HCT116 (cell line): ENCODE data around the gene HOXB9. TPM values are rescaled to one million over a fixed set of nuclear protein-coding genes. Genes with fewer than 3 reads are reported as not detected.

Experiments
- ATAC-seq: fragments of 200-7000 bp; cut with Tn5 transposase; 2 replicates; pipeline ENCODE4 v1.9.1; 2020; ENCODE audit warnings: mild to moderate bottlenecking, moderate library complexity
- BruUV-seq: library from RNA; stranded (reverse); fragments of 400-500 nt; replicated peaks from 2 replicates; lab custom pipeline; 2021; lab: Mats Ljungman, UMichigan
- CTCF ChIA-PET: fragments of 300-600 bp; sonication (Branson Sonifier 250); formaldehyde crosslinking; loops from one replicate; lab custom pipeline; 2021; ENCODE audit warnings: antibody characterized with exemption; lab: Charles Lee
- POLR2A ChIA-PET: fragments of 300-600, 350-600 bp; sonication (Branson Sonifier 250); formaldehyde crosslinking; loops from one replicate; lab custom pipeline; 2021; ENCODE audit warnings: antibody characterized with exemption; lab: Charles Lee
- RAD21 ChIA-PET, 2 experiments: fragments of 300-600 bp; sonication (Branson Sonifier 250); formaldehyde crosslinking; loops; one replicate each; lab custom pipeline; 2023; ENCODE audit warnings: low total read pairs in 2 of 2; ENCODE audit not compliant: uncharacterized antibody in 2 of 2, unreplicated experiment in 2 of 2, low non-redundant PET in 1 of 2; lab: Charles Lee
- DNase-seq: peaks from one replicate; pipeline ENCODE4 v3.0.0-alpha.2; 2010; ENCODE audit warnings: low read depth, low spot score
- H2AFZ ChIP-seq: fragments of 200-600 bp; shearing (Covaris generic), sonication (generic); 2 replicates; pipeline ENCODE4 v1.6.1; 2017; ENCODE audit warnings: low read depth, mixed run types, mixed read lengths, antibody characterized with exemption, low read length; ENCODE audit not compliant: poor library complexity, severe bottlenecking
- H3K27ac ChIP-seq: 2 replicates; pipeline ENCODE4 v1.5.1; 2012; ENCODE audit warnings: low read depth, low read length
- H3K27me3 ChIP-seq: fragments of 200-600 bp; sonication (generic); 2 replicates; pipeline ENCODE4 v1.6.1; 2016; ENCODE audit warnings: mixed run types, low read length, mixed read lengths; ENCODE audit not compliant: insufficient read depth
- H3K36me3 ChIP-seq, 2 experiments: fragments of 200-500 bp in 1 of 2; fragments of 200-600 bp in 1 of 2; sonication (Bioruptor generic) in 1 of 2; sonication (generic) in 1 of 2; 2 replicates each; pipeline versions ENCODE4 v1.5.1 to v1.6.1; 2014 to 2016; ENCODE audit warnings: low read length in 2 of 2, inconsistent platforms in 1 of 2, mixed read lengths in 1 of 2, mixed run types in 1 of 2; ENCODE audit not compliant: insufficient read depth in 2 of 2, control insufficient read depth in 1 of 2
- H3K4me1 ChIP-seq, 2 experiments: fragments of 200-600 bp in 1 of 2; sonication (generic) in 1 of 2; 2 replicates each; pipeline versions ENCODE4 v1.5.1 to v1.6.1; 2012 to 2017; ENCODE audit warnings: low read length in 2 of 2, inconsistent platforms in 1 of 2, mild to moderate bottlenecking in 1 of 2, mixed read lengths in 1 of 2, mixed run types in 1 of 2, moderate library complexity in 1 of 2; ENCODE audit not compliant: insufficient read depth in 2 of 2, control insufficient read depth in 1 of 2
- H3K4me2 ChIP-seq: fragments of 200-600 bp; sonication (generic); 2 replicates; pipeline ENCODE4 v1.6.1; 2017; ENCODE audit warnings: mixed run types, low read length, mixed read lengths
- H3K4me3 ChIP-seq, 2 experiments: fragments of 200-600 bp in 1 of 2; sonication (generic) in 1 of 2; replicated peaks in 1 of 2; 2 replicates each; pipeline ENCODE4 v1.5.1; 2011 to 2016; ENCODE audit warnings: low read length in 2 of 2, control low read depth in 1 of 2, low read depth in 1 of 2, mild to moderate bottlenecking in 1 of 2, mixed read lengths in 1 of 2, mixed run types in 1 of 2
- H3K79me2 ChIP-seq: fragments of 200-600 bp; sonication (generic); 2 replicates; pipeline ENCODE4 v1.6.1; 2017; ENCODE audit warnings: mild to moderate bottlenecking, mixed run types, low read length, moderate library complexity, mixed read lengths; ENCODE audit not compliant: insufficient read depth
- H3K9ac ChIP-seq: fragments of 200-600 bp; sonication (generic); 2 replicates; pipeline ENCODE4 v1.6.1; 2016; ENCODE audit warnings: low read length, mixed read lengths
- H3K9me2 ChIP-seq: fragments of 200-600 bp; sonication (generic), shearing (Covaris generic); 2 replicates; pipeline ENCODE4 v1.6.1; 2017; ENCODE audit warnings: mixed run types, mild to moderate bottlenecking, moderate library complexity; ENCODE audit not compliant: insufficient read depth
- H3K9me3 ChIP-seq, 2 experiments: fragments of 200-500 bp in 1 of 2; fragments of 200-600 bp in 1 of 2; sonication (Bioruptor generic) in 1 of 2; sonication (generic) in 1 of 2; 2 replicates each; pipeline ENCODE4 v1.6.1; 2014 to 2017; ENCODE audit warnings: low read length in 2 of 2, mixed read lengths in 2 of 2, inconsistent platforms in 1 of 2, low read depth in 1 of 2, mild to moderate bottlenecking in 1 of 2, mixed run types in 1 of 2, moderate library complexity in 1 of 2; ENCODE audit not compliant: control insufficient read depth in 1 of 2, insufficient read depth in 1 of 2
- H4K20me1 ChIP-seq: fragments of 200-600 bp; sonication (generic), shearing (Covaris generic); 2 replicates; pipeline ENCODE4 v1.6.1; 2017; ENCODE audit warnings: mixed run types, mild to moderate bottlenecking, moderate library complexity; ENCODE audit not compliant: insufficient read depth
- ATF3 ChIP-seq: IDR thresholded peaks from 2 replicates; pipeline ENCODE4 v1.6.1; 2012
- CBX3 ChIP-seq: IDR thresholded peaks from 2 replicates; pipeline ENCODE4 v1.6.1; 2012; ENCODE audit warnings: low read depth
- CTCF ChIP-seq, 3 experiments: fragments of 200-600 bp in 1 of 3; sonication (generic) in 1 of 3; IDR thresholded peaks in 2 of 3; conservative IDR thresholded peaks in 1 of 3; 2 replicates each; pipeline ENCODE4 v1.5.1; 2012 to 2017; ENCODE audit warnings: low read depth in 2 of 3, low read length in 2 of 3, antibody characterized with exemption in 1 of 3, borderline replicate concordance in 1 of 3, control low read depth in 1 of 3, mild to moderate bottlenecking in 1 of 3, mixed read lengths in 1 of 3, mixed run types in 1 of 3, moderate library complexity in 1 of 3; ENCODE audit not compliant: insufficient read depth in 1 of 3
- JUND ChIP-seq: IDR thresholded peaks from 2 replicates; pipeline ENCODE4 v1.6.1; 2012
- MAX ChIP-seq: IDR thresholded peaks from 2 replicates; pipeline ENCODE4 v1.6.1; 2012
- POLR2A ChIP-seq: IDR thresholded peaks from 2 replicates; pipeline ENCODE4 v1.7.0; 2011; ENCODE audit warnings: borderline replicate concordance; ENCODE audit not compliant: insufficient read depth, insufficient read length; ENCODE audit errors: extremely low read depth
- REST ChIP-seq: IDR thresholded peaks from 2 replicates; pipeline ENCODE4 v1.6.1; 2012; ENCODE audit warnings: low read depth
- SP1 ChIP-seq: IDR thresholded peaks from 2 replicates; pipeline ENCODE4 v1.6.1; 2012; ENCODE audit warnings: low read depth
- SRF ChIP-seq: IDR thresholded peaks from 2 replicates; pipeline ENCODE4 v1.6.1; 2012; ENCODE audit warnings: low read depth
- ZBTB33 ChIP-seq: IDR thresholded peaks from 2 replicates; pipeline ENCODE4 v1.6.1; 2011; ENCODE audit warnings: mild to moderate bottlenecking, low read length, moderate library complexity; ENCODE audit not compliant: insufficient replicate concordance; ENCODE audit errors: extremely low read depth
- ZNF274 ChIP-seq: fragments of 200-500 bp; sonication (Bioruptor generic); IDR thresholded peaks from 2 replicates; pipeline ENCODE4 v1.6.1; 2014; ENCODE audit warnings: mild to moderate bottlenecking, low read depth, low read length, inconsistent platforms
- intact Hi-C: fragments of 100-400 bp; cut with micrococcal nuclease; formaldehyde crosslinking; loops from 2 replicates; pipeline ENCODE4 v1.10.0; 2022
- total RNA-seq: library from RNA; stranded (reverse); gene quantifications from one replicate; pipeline ENCODE4 v1.2.1, GENCODE V29; 2021; ENCODE audit not compliant: unreplicated experiment

HOXB9 gene
- total RNA-seq, 1 experiment from 2014 or later, result 40.1 TPM

- TF ChIP-seq ATF3 (no peak), SRF (no peak), MAX (no peak), CTCF (IDR thresholded peaks at IDR 0.05 in 2 of 3, conservative IDR thresholded peaks at IDR 0.05 in 1 of 3; ENCODE audit: borderline replicate concordance in 1 of 3, insufficient read depth in 1 of 3, low read depth in 2 of 3, low read length in 2 of 3) (no peak), ZNF274 (no peak), JUND (no peak), POLR2A (no peak), SP1 (no peak), REST (no peak), ZBTB33 (no peak), CBX3 (no peak)
- no TSS peak for BruUV-seq
- Histone ChIP-seq H3K4me2 (no peak overlapping the region), H3K27me3 (no peaks in the 10 kb centered on the region), H3K27ac (no peak overlapping the region), H4K20me1 (no peaks in the 10 kb centered on the region), H2AFZ (no peak overlapping the region), H3K9ac (no peak overlapping the region), H3K79me2 (peaks cover 59% of the 10 kb centered on the region), H3K36me3 (no peaks in the 10 kb centered on the region; a peak in 1 of 4 replicates), H3K4me1 (peaks cover 5 to 38% of the 10 kb centered on the region in 2 experiments), H3K4me3 (no peak overlapping the region), H3K9me2 (no peaks in the 10 kb centered on the region), H3K9me3 (no peaks in the 10 kb centered on the region)
- POLR2A ChIA-PET, result interaction anchor here (0.8 kb wide), 1 partner anchor 358 kb away, joined by 4 read pairs; no protein-coding TSS in a partner anchor
- intact Hi-C loops, result no loop called here
- RAD21 ChIA-PET, result interaction anchor here in 1 of 2 experiments (0.5 kb wide), 1 partner anchor 49 kb away, joined by 3 read pairs; no protein-coding TSS in a partner anchor
- no peak for ATAC-seq
- DNase-seq, result no peak
- CTCF ChIA-PET, result interaction anchor here (0.8 to 1.4 kb wide), 6 partner anchors 9 to 406 kb away, joined by 3 to 4 read pairs (median 3); no protein-coding TSS in a partner anchor
Measured at GRCh38 chr17:48621410-48622392, 4.5 kb downstream of the HOXB9 start.
